Stimulated activated CD8-positive, alpha-beta memory T cell treated with anti-CD3 and anti-CD28 coated beads, Interleukin-4, amount 100 ng/mL, for 1 hour (primary cell): ENCODE data around the gene CPPED1.
"Not testable (repeated sequence)": the region's sequence is repeated elsewhere in the genome, so short reads cannot be mapped to it uniquely, and the experiment has no call there.

ENCODE experiments used
- DNase-seq, 2 donors: peaks; one replicate each; pipeline ENCODE4 v3.0.0-alpha.2; 2020; ENCODE audit warnings: low read depth in 2 of 2, low spot score in 1 of 2

Gene CPPED1

GRCh38 chr16:12802048-12802447, 1.6 kb downstream of the CPPED1 start:
- no peak for DNase-seq

GRCh38 chr16:12801511-12802042, 2.1 kb downstream of the CPPED1 start:
- no peak for DNase-seq

DNA sequence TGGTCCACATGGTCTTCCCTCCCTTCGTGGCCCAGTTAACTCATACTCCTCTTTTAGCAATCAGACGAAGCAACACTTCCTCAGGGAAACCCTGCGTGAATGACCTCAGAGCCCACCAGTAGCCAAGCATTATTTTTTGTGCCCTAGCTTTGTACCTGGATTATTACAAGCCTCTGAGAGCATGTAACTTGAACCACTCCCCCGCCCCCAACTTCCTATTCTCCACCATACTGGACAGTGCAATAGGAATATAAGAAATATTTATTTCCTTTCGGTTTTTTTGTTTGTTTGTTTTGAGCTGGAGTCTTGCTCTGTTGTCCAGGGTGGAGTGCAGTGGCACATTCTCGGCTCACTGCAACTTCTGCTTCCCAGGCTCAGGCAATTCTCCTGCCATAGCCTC, 2.9 kb downstream of the CPPED1 start:
- no peak for DNase-seq

DNA sequence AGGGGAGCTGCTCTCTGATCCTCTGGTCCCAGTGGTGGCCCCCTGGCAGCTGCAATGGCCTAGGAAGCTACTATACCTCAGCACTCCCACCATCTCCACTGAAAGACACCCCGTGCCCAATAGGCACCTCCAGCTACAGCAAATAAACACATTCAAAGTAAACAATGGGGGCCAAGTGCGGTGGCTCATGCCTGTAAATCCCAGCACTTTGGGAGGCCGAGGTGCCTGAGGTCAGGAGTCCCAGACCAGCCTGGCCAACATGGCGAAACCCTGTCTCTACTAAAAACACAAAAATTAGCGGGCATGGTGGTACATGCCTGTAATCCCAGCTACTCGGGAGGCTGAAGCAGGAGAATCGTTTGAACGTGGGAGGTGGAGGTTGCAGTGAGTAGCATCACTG, 3.7 kb downstream of the CPPED1 start:
- DNase-seq: not testable (repeated sequence)

- DNase-seq: no peak
Observed at GRCh38 chr16:12798846-12799245, 4.8 kb downstream of the CPPED1 start.

DNA sequence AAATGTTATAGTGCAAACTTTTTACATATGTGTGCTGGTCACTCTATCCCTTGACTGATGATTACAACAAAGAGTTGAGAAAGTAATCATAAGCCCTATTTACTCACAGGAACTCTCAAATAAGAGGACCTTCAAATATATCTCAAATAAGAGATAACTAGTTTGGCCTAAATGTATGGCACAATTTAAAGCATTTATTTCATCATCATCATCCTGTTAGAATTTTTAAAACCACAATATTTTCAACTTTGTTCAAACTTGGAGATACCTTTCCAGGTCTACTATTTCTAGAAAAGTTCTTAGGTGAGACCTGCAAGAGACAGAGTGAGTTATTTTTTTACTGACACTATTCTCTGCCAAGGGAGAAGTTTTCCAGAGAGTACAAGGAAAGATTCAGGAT, 5.5 kb downstream of the CPPED1 start:
- DNase-seq: no peak

- no peak for DNase-seq
Observed at GRCh38 chr16:12796498-12796897, 7.2 kb downstream of the CPPED1 start.

DNA sequence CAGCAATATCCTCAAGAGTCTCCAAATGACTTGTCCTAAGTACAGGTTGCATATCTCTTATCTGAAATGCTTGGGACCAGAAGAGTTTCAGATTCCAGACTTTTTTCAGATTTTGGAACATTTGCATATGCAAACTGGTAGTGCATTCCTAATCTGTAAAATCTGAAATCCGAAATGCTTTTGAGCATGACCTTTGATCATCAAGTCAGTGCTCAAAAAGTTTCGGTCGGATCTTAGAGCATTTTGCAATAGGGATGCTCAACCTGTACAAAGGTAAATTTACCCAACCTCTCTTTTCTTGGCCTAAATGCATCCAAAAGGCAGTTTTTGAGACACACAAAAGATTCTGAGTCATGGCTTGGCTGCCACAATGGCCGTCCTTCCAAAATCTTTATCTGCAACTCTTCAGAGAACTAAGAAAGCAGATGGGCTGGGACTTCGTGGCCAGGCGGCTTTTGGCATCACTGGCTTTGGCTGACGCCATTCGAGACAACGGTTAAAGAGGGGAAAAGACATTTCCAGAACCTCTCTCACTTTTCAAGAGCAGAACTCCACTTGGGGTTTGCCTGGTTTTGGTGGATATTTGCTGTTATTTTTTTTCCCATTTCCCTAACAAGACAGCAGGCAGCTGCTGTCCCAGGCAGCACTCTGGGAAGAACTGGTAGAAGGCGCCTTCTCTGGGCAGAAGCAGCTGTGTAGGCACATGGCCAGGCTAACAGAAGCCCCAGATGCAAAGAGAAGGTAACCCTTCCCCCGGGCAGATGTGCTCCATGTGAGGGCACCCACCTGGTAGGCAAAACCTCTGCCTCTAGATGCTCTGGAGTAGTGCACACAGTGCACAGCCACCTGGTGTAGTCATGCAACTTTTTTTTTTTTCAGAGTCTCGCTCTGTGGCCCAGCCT, 8.9 kb downstream of the CPPED1 start:
- no peak for DNase-seq

DNA sequence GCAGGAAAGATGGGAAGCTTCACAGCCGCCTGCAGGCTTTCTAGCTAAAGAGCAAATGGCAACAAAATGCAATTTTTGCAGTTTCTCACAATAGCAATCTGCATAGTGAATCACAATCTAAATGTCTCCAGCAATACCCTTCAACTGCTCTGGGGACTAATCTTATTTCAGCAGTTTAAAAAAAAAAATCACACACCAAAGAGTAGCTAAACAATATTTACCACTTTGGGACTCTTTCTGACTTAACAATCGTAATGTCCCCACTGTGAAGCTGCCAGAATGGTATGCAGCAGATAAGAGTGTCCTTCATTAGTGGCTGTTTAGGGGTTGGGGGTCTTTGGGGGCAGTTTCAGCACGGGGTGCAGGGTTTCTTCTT, 9.8 kb downstream of the CPPED1 start:
- no peak for DNase-seq

DNA sequence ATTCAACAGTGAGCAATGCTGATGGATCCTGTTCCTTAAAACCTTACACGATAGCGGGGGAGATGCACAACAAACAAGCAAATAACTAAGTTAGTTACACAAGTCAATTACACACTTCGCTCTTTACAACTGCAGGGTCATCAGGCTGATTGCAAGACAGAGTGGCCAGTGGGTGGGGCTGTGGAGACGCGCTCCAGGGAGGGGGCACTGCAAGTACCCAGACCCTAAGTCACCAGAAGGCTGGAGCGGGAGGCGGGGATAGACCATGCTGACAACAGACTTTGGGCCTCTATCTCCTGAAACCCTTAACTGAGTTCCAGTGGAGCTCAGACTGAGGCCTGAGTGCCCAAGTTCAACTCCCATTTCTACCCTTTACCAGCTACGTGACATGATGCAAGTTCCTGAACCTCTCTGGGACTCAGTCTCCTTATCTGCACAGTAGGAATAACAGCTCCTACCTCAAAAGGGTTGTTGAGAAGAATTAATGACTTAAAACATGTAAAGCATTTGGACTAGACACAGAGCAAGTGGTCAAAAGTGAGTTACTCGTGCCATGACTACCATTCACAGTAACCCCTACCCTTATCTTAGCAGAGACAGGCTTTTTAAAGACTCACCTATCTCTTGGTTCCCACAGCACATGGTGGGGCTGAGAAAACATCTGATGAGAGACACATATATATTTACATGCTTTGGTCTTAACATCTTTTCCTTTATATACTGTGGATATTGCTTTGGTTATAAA, 10.4 kb downstream of the CPPED1 start:
- DNase-seq: no peak

GRCh38 chr16:12792528-12792927, 11.2 kb downstream of the CPPED1 start:
- DNase-seq: not testable (repeated sequence)

DNA sequence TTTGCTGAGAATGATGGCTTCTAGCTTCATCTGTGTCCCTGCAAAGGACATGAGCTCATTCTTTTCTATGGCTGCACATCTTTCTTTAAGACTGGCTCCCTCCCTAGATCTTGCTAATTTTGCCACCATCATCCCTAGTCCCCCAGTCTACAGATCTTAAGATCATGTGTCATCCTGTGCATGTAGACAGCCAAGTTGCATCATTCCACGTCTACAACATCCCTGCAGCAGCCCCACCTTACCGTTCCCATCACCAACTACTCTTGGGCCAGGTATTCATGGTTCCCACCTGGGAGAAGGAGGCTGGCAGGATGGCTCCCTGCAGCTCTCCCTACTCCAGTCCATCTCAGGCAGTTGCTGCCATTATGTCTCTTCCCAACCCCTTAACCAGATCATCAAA, 12.3 kb downstream of the CPPED1 start:
- DNase-seq: no peak

GRCh38 chr16:12788758-12789157, 14.9 kb downstream of the CPPED1 start:
- DNase-seq: no peak

DNA sequence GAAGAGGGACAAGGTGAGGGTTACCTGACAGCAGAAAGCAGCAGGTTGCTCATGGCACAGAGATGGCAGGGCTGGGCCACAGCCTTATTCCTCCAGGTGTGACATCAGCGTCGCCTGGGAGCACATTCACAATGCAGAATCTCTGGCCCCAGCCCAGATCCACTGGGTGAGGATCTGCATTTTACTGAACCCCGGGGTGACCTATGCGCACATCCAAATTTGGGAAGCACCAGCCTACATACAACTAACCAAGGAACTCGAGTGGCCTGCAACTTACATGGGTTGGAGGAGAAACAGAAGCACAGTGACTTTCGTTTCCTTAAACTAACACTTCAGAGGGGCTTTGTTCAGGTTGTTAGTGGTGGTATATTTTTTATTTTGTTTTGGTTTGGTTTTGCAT, 17.6 kb downstream of the CPPED1 start:
- no peak for DNase-seq

DNA sequence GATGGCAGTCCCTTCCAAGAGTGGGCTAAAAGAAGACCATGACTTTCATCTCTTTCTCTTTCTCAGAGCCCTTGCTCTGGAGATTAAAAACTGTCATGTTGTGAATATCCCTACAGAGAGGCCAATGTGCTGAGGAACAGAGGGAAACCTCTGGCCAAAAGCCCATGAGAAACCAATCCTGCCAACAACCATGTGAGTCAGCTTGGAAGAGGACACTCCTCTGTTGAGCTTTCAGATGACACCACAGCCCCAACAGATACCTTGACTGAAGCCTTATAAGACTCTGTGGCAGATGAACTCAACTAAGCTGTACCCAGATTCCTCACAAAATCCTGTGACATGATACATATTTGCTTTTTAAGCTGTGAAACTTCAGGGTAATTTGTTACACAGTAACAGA, 19.6 kb downstream of the CPPED1 start:
- no peak for DNase-seq

- no peak for DNase-seq
Observed at GRCh38 chr16:12781777-12782176, 21.9 kb downstream of the CPPED1 start.

- no peak for DNase-seq
Observed at GRCh38 chr16:12780467-12780866, 23.2 kb downstream of the CPPED1 start.

DNA sequence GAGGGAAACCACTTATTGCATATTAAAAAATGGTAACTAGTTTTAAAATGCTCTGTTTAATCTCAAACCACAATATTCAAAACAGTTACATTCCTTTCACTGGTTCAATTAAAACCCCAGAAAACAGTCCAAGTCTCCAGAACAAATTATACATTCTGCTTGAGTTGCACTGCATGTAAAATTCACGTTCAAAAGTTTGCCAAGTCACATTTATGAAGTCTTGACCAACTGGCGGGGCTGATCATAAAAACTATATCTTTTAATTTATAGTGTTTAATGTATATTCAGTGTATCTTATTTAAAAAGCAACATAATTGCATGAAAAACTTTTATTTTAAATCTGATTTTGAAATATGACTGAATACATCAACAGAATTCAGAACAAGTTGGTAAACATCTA, 25.0 kb downstream of the CPPED1 start:
- DNase-seq: no peak

- no peak for DNase-seq
Observed at GRCh38 chr16:12775656-12776236, 27.9 kb downstream of the CPPED1 start.

DNA sequence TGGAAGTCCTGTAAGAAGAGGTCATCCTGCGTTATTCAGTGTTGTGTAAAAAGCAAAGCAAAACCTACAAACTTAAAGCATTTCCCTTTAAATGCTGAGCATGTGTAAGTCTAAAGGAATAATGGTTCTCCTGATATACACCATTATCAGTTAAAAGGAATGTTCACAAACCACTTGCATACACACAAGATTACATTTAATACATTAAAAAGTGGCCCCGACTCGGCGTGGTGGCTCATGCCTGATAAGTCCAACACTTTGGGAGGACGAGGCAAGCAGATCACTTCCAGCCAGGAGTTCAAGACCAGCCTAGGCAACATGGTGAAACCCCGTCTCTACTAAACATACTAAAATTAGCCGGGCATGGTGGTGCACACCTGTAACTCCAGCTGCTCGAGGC, 30.5 kb downstream of the CPPED1 start:
- DNase-seq: no peak

DNA sequence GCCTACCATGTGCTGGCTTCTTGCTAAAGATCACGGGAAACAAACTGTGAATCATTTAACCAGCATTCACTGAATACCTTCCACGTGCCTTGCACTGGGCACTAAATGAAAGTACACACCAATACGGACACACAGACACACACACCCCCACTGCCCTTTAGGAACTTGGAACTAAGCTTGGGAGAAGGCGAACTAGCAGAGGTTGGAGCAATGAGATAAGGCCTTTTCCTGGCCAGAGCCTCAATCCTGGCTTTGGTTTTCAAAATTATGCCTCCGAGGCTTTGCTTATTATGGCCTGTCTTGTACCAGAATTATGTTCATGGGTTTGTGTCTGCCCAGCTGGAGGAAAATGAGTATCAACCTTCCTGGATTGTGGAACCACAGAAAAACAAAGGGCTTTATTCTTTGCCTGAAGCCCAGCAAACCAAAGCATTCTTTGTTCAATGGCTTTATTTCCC, 32.3 kb downstream of the CPPED1 start:
- no peak for DNase-seq

GRCh38 chr16:12769525-12769924, 34.2 kb downstream of the CPPED1 start:
- no peak for DNase-seq
